RWPE1 (cell line): Measurements from ENCODE around the gene RTN4.
"Not testable (repeated sequence)": the region's sequence is repeated elsewhere in the genome, so short reads cannot be mapped to it uniquely, and the experiment has no call there.

Experiments
- CTCF ChIA-PET: fragments of 350-600 bp; sonication (Branson Sonifier 250); formaldehyde crosslinking; extraction: SDS; loops from one replicate; lab custom pipeline; 2021; lab: Yijun Ruan, JAX
- POLR2A ChIA-PET: fragments of 400-600 bp; formaldehyde crosslinking; extraction: SDS; loops from one replicate; lab custom pipeline; 2020; ENCODE audit warnings: antibody characterized with exemption; ENCODE audit not compliant: low non-redundant PET; lab: Yijun Ruan, JAX
- DNase-seq: peaks from one replicate; pipeline ENCODE4 v3.0.0; 2012; ENCODE audit warnings: low spot score
- H3K27ac ChIP-seq: fragments of 450-650 bp; 2 replicates; pipeline ENCODE4 v1.5.1; 2017
- CTCF ChIP-seq: fragments of 450-650 bp; conservative IDR thresholded peaks from 2 replicates; pipeline ENCODE4 v1.5.1; 2017; ENCODE audit warnings: low read depth, mild to moderate bottlenecking

The RTN4 gene

GRCh38 chr2:54995553-54995952 is 54.7 kb downstream of the RTN4 start:
- no peak for TF ChIP-seq CTCF
- no peak for DNase-seq
- CTCF ChIA-PET = interaction anchor here (0.6 to 1.3 kb wide), 2 partner anchors 8 to 329 kb away, joined by 3 to 5 read pairs; no protein-coding TSS in a partner anchor
- POLR2A ChIA-PET = interaction anchor here (0.6 kb wide), 1 partner anchor 72 kb away, joined by 6 read pairs; no protein-coding TSS in a partner anchor
- no peak overlapping the region for H3K27ac ChIP-seq

DNA sequence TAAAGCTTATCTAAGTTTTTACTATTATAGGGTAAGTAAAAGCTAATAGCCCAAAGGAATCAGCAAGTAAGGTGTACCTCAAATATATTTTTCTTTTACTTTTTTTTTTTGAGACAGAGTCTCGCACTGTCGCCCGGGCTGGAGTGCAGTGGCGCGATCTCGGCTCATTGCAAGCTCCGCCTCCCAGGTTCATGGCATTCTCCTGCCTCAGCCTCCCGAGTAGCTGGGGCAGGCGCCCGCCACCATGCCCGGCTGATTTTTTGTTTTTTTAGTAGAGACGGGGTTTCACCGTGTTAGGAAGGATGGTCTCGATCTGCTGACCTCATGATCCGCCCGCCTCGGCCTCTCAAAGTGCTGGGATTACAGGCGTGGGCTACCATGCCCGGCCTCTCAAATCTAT is 59.6 kb downstream of the RTN4 start:
- DNase-seq, POLR2A ChIA-PET, H3K27ac ChIP-seq: not testable (repeated sequence)
- CTCF ChIA-PET = interaction anchor here (0.6 to 1.0 kb wide), 4 partner anchors 12 to 466 kb away, joined by 3 to 4 read pairs (median 4); no protein-coding TSS in a partner anchor

- H3K27ac ChIP-seq = no peak overlapping the region
- no peak for TF ChIP-seq CTCF
- ChIA-PET POLR2A (no interaction called here), CTCF (no interaction called here)
- DNase-seq = no peak
Measured at GRCh38 chr2:54988612-54989011, 61.6 kb downstream of the RTN4 start.

- no peak for DNase-seq
- POLR2A ChIA-PET = no interaction called here
- H3K27ac ChIP-seq = no peak overlapping the region
- CTCF ChIA-PET = no interaction called here
- no peak for TF ChIP-seq CTCF
Measured at GRCh38 chr2:54986264-54986663, 64.0 kb downstream of the RTN4 start.

- peak; percentile 30 for DNase-seq
- ChIA-PET CTCF (no interaction called here), POLR2A (no interaction called here)
- H3K27ac ChIP-seq = no peak overlapping the region
- TF ChIP-seq CTCF = no peak
Measured at GRCh38 chr2:54984476-54984875, 65.8 kb downstream of the RTN4 start.

- CTCF ChIA-PET = no interaction called here
- no peak overlapping the region for H3K27ac ChIP-seq
- POLR2A ChIA-PET = no interaction called here
- DNase-seq = peak; percentile 75
- TF ChIP-seq CTCF = no peak
Measured at GRCh38 chr2:54983345-54984220, 66.7 kb downstream of the RTN4 start.

GRCh38 chr2:54981385-54981784 is 68.9 kb downstream of the RTN4 start:
- TF ChIP-seq CTCF = no peak
- H3K27ac ChIP-seq = no peak overlapping the region
- DNase-seq = no peak
- ChIA-PET POLR2A (no interaction called here), CTCF (interaction anchor here (1.0 kb wide), 1 partner anchor 82 kb away, joined by 5 read pairs; no protein-coding TSS in a partner anchor)
